CD4-positive, CD25-positive, alpha-beta regulatory T cell (primary cell): Measurements from ENCODE around the gene PLCB4. TPM values are rescaled to one million over a fixed set of nuclear protein-coding genes. Genes with fewer than 3 reads are reported as not detected.

Experiments used
- ATAC-seq, 2 donors: fragments of 150-1000 bp; cut with Tn5 transposase; one replicate each; pipeline ENCODE4 v1.10.0; 2021; ENCODE audit warnings: low read depth in 2 of 2, moderate number of reproducible peaks in 2 of 2, moderate library complexity in 1 of 2
- DNase-seq, 3 donors: peaks; one replicate each; pipeline versions ENCODE4 v3.0.0 to v3.0.0-alpha.2; 2012 to 2022; ENCODE audit warnings: mixed read lengths in 1 of 3
- H3K27ac ChIP-seq: one replicate; pipeline ENCODE4 v1.7.0; 2013; ENCODE audit warnings: mild to moderate bottlenecking, low read length; ENCODE audit not compliant: insufficient read depth, poor library complexity, severe bottlenecking
- H3K27me3 ChIP-seq: one replicate; pipeline ENCODE4 v1.7.0; 2013; ENCODE audit warnings: low read length; ENCODE audit not compliant: control insufficient read depth, insufficient read depth
- H3K36me3 ChIP-seq: one replicate; pipeline ENCODE4 v1.7.0; 2013; ENCODE audit warnings: mild to moderate bottlenecking, low read length, moderate library complexity; ENCODE audit not compliant: control insufficient read depth, insufficient read depth
- H3K4me1 ChIP-seq: 2 replicates; pipeline ENCODE4 v1.7.0; 2013; ENCODE audit warnings: mild to moderate bottlenecking, low read length; ENCODE audit not compliant: insufficient read depth, control insufficient read depth, poor library complexity, severe bottlenecking
- H3K4me3 ChIP-seq: one replicate; pipeline ENCODE4 v1.7.0; 2013; ENCODE audit warnings: low read depth, mild to moderate bottlenecking, low read length, moderate library complexity
- H3K9me3 ChIP-seq, 2 experiments: 1 replicate in 1 of 2; 2 replicates in 1 of 2; pipeline ENCODE4 v1.7.0; 2013; ENCODE audit warnings: low read length in 2 of 2, mild to moderate bottlenecking in 1 of 2, moderate library complexity in 1 of 2; ENCODE audit not compliant: control insufficient read depth in 2 of 2
- H3K27ac Mint-ChIP-seq, 3 donors: one replicate each; pipeline ENCODE4 v1.8.0; 2020 to 2022; ENCODE audit warnings: mild to moderate bottlenecking in 3 of 3, mixed read lengths in 3 of 3, moderate library complexity in 2 of 3
- H3K27me3 Mint-ChIP-seq: one replicate; pipeline ENCODE4 v1.8.0; 2022; ENCODE audit warnings: mild to moderate bottlenecking, mixed read lengths
- H3K36me3 Mint-ChIP-seq: one replicate; pipeline ENCODE4 v1.8.0; 2020; ENCODE audit warnings: mixed read lengths
- H3K4me1 Mint-ChIP-seq, 4 donors: one replicate each; pipeline ENCODE4 v1.8.0; 2020 to 2022; ENCODE audit warnings: mixed read lengths in 4 of 4, mild to moderate bottlenecking in 1 of 4
- H3K4me3 Mint-ChIP-seq, 4 donors: one replicate each; pipeline ENCODE4 v1.8.0; 2020 to 2022; ENCODE audit warnings: mild to moderate bottlenecking in 4 of 4, mixed read lengths in 4 of 4, moderate library complexity in 3 of 4
- H3K9me3 Mint-ChIP-seq, 7 donors: one replicate each; pipeline ENCODE4 v1.8.0; 2020 to 2022; ENCODE audit warnings: mixed read lengths in 7 of 7, mild to moderate bottlenecking in 3 of 7, moderate library complexity in 2 of 7
- polyA plus RNA-seq, 4 donors: library from polyadenylated mRNA; unstranded; fragments of 300-500 nt; fragmentation: Illumina TruSeq; gene quantifications; one replicate each; pipeline ENCODE4 v1.2.3, GENCODE V29; 2021
- total RNA-seq: library from RNA; stranded (reverse); gene quantifications from one replicate; pipeline ENCODE4 v1.2.3, GENCODE V29; 2022

The PLCB4 gene
- total and polyA plus RNA-seq, 5 donors from 2014 or later = 0.94 TPM; not detected in 4

- no peaks in the 10 kb centered on the region for H3K27me3 ChIP-seq
- H3K4me3 Mint-ChIP-seq = peak overlapping the region in 1 of 4 donors; percentile 65
- no peaks in the 10 kb centered on the region for H3K36me3 Mint-ChIP-seq
- H3K9me3 Mint-ChIP-seq = peaks cover 0 to 4% (median 0%) of the 10 kb centered on the region in 7 donors
- no peak for DNase-seq
- H3K36me3 ChIP-seq = no peaks in the 10 kb centered on the region
- no peak for ATAC-seq
- no peaks in the 10 kb centered on the region for H3K27me3 Mint-ChIP-seq
- no peak overlapping the region for H3K27ac Mint-ChIP-seq
- H3K4me3 ChIP-seq = no peak overlapping the region
- H3K4me1 Mint-ChIP-seq = no peaks in the 10 kb centered on the region
- H3K27ac ChIP-seq = no peak overlapping the region
- H3K4me1 ChIP-seq = no peaks in the 10 kb centered on the region
- no peaks in the 10 kb centered on the region for H3K9me3 ChIP-seq
Measured at GRCh38 chr20:9427430-9428291, 358.8 kb downstream of the PLCB4 start.

GRCh38 chr20:9428292-9428607 is 359.4 kb downstream of the PLCB4 start:
- ATAC-seq = no peak
- no peak for DNase-seq
- H3K9me3 Mint-ChIP-seq = peaks cover 0 to 4% (median 0%) of the 10 kb centered on the region in 7 donors

GRCh38 chr20:9439806-9440205 is 370.9 kb downstream of the PLCB4 start:
- H3K4me1 Mint-ChIP-seq = no peaks in the 10 kb centered on the region
- H3K36me3 Mint-ChIP-seq = no peaks in the 10 kb centered on the region
- Histone ChIP-seq H3K27ac (no peak overlapping the region), H3K27me3 (no peaks in the 10 kb centered on the region), H3K9me3 (no peaks in the 10 kb centered on the region), H3K36me3 (no peaks in the 10 kb centered on the region), H3K4me3 (no peak overlapping the region), H3K4me1 (no peaks in the 10 kb centered on the region)
- no peak for DNase-seq
- no peak overlapping the region for H3K4me3 Mint-ChIP-seq
- peaks cover 0 to 21% (median 6%) of the 10 kb centered on the region in 7 donors for H3K9me3 Mint-ChIP-seq
- no peak for ATAC-seq
- H3K27ac Mint-ChIP-seq = no peak overlapping the region
- H3K27me3 Mint-ChIP-seq = no peaks in the 10 kb centered on the region

More at GRCh38 chr20:9428292-9428607, 359.4 kb downstream of the PLCB4 start:
- Histone ChIP-seq H3K27ac (no peak overlapping the region), H3K4me3 (no peak overlapping the region), H3K9me3 (no peaks in the 10 kb centered on the region), H3K4me1 (no peaks in the 10 kb centered on the region), H3K27me3 (no peaks in the 10 kb centered on the region), H3K36me3 (no peaks in the 10 kb centered on the region)
- H3K4me3 Mint-ChIP-seq = no peak overlapping the region
- no peaks in the 10 kb centered on the region for H3K27me3 Mint-ChIP-seq
- no peaks in the 10 kb centered on the region for H3K4me1 Mint-ChIP-seq
- no peaks in the 10 kb centered on the region for H3K36me3 Mint-ChIP-seq
- H3K27ac Mint-ChIP-seq = no peak overlapping the region

- H3K4me3 Mint-ChIP-seq = no peak overlapping the region
- no peak overlapping the region for H3K4me3 ChIP-seq
- no peaks in the 10 kb centered on the region for H3K27me3 ChIP-seq
- no peak overlapping the region for H3K27ac ChIP-seq
- H3K4me1 Mint-ChIP-seq = no peaks in the 10 kb centered on the region
- no peaks in the 10 kb centered on the region for H3K27me3 Mint-ChIP-seq
- no peak for DNase-seq
- H3K9me3 Mint-ChIP-seq = peaks cover 0 to 21% (median 6%) of the 10 kb centered on the region in 7 donors
- no peak overlapping the region for H3K27ac Mint-ChIP-seq
- H3K9me3 ChIP-seq = no peaks in the 10 kb centered on the region
- no peaks in the 10 kb centered on the region for H3K4me1 ChIP-seq
- no peaks in the 10 kb centered on the region for H3K36me3 ChIP-seq
- H3K36me3 Mint-ChIP-seq = no peaks in the 10 kb centered on the region
- ATAC-seq = no peak
Measured at GRCh38 chr20:9440892-9441291, 372.0 kb downstream of the PLCB4 start.

- H3K9me3 ChIP-seq = no peaks in the 10 kb centered on the region
- H3K27me3 Mint-ChIP-seq = no peaks in the 10 kb centered on the region
- DNase-seq (no peak), ATAC-seq (no peak)
- no peaks in the 10 kb centered on the region for H3K4me1 Mint-ChIP-seq
- H3K9me3 Mint-ChIP-seq = peaks cover 0 to 15% (median 6%) of the 10 kb centered on the region in 7 donors
- no peaks in the 10 kb centered on the region for H3K4me1 ChIP-seq
- H3K36me3 Mint-ChIP-seq = no peaks in the 10 kb centered on the region
- no peak overlapping the region for H3K27ac Mint-ChIP-seq
- no peak overlapping the region for H3K4me3 Mint-ChIP-seq
- no peaks in the 10 kb centered on the region for H3K36me3 ChIP-seq
- no peak overlapping the region for H3K4me3 ChIP-seq
- no peaks in the 10 kb centered on the region for H3K27me3 ChIP-seq
- no peak overlapping the region for H3K27ac ChIP-seq
Measured at GRCh38 chr20:9441948-9442347, 373.1 kb downstream of the PLCB4 start.

- Histone ChIP-seq H3K36me3 (no peaks in the 10 kb centered on the region), H3K4me1 (no peaks in the 10 kb centered on the region), H3K9me3 (no peaks in the 10 kb centered on the region), H3K4me3 (no peak overlapping the region), H3K27me3 (no peaks in the 10 kb centered on the region), H3K27ac (no peak overlapping the region)
- no peaks in the 10 kb centered on the region for H3K27me3 Mint-ChIP-seq
- no peak overlapping the region for H3K4me3 Mint-ChIP-seq
- DNase-seq = peak in 1 of 3 donors; percentile 1
- no peaks in the 10 kb centered on the region for H3K36me3 Mint-ChIP-seq
- H3K4me1 Mint-ChIP-seq = no peaks in the 10 kb centered on the region
- H3K9me3 Mint-ChIP-seq = peaks cover 0 to 8% (median 6%) of the 10 kb centered on the region in 7 donors
- ATAC-seq = no peak
- H3K27ac Mint-ChIP-seq = no peak overlapping the region
Measured at GRCh38 chr20:9442858-9443257, 374.0 kb downstream of the PLCB4 start.

GRCh38 chr20:9444921-9445320 is 376.0 kb downstream of the PLCB4 start:
- Mint-ChIP-seq H3K9me3 (peaks cover 0 to 7% (median 0%) of the 10 kb centered on the region in 7 donors), H3K27ac (no peak overlapping the region), H3K36me3 (no peaks in the 10 kb centered on the region), H3K4me1 (no peaks in the 10 kb centered on the region), H3K4me3 (no peak overlapping the region), H3K27me3 (no peaks in the 10 kb centered on the region)
- no peaks in the 10 kb centered on the region for H3K9me3 ChIP-seq
- no peaks in the 10 kb centered on the region for H3K27me3 ChIP-seq
- no peak for ATAC-seq
- H3K4me3 ChIP-seq = no peak overlapping the region
- H3K4me1 ChIP-seq = no peaks in the 10 kb centered on the region
- DNase-seq = no peak
- no peaks in the 10 kb centered on the region for H3K36me3 ChIP-seq
- H3K27ac ChIP-seq = no peak overlapping the region

- no peak for ATAC-seq
- H3K4me1 ChIP-seq = no peaks in the 10 kb centered on the region
- H3K4me3 ChIP-seq = no peak overlapping the region
- no peaks in the 10 kb centered on the region for H3K9me3 ChIP-seq
- no peak overlapping the region for H3K27ac ChIP-seq
- H3K4me3 Mint-ChIP-seq = no peak overlapping the region
- no peak for DNase-seq
- no peaks in the 10 kb centered on the region for H3K27me3 ChIP-seq
- no peaks in the 10 kb centered on the region for H3K9me3 Mint-ChIP-seq
- H3K4me1 Mint-ChIP-seq = no peaks in the 10 kb centered on the region
- H3K36me3 Mint-ChIP-seq = no peaks in the 10 kb centered on the region
- H3K36me3 ChIP-seq = no peaks in the 10 kb centered on the region
- no peak overlapping the region for H3K27ac Mint-ChIP-seq
- no peaks in the 10 kb centered on the region for H3K27me3 Mint-ChIP-seq
Measured at GRCh38 chr20:9447182-9447581, 378.3 kb downstream of the PLCB4 start.
